ENCODE data around the gene FAM107B. TPM values are rescaled to one million over a fixed set of nuclear protein-coding genes. Genes with fewer than 3 reads are reported as not detected.

The FAM107B gene
- total and polyA plus RNA-seq, 2 of the 8 experiments (the other 6 are each of a cell fraction or from before 2014, with no cell fraction given), result 7.5 to 28.1 TPM

DNA sequence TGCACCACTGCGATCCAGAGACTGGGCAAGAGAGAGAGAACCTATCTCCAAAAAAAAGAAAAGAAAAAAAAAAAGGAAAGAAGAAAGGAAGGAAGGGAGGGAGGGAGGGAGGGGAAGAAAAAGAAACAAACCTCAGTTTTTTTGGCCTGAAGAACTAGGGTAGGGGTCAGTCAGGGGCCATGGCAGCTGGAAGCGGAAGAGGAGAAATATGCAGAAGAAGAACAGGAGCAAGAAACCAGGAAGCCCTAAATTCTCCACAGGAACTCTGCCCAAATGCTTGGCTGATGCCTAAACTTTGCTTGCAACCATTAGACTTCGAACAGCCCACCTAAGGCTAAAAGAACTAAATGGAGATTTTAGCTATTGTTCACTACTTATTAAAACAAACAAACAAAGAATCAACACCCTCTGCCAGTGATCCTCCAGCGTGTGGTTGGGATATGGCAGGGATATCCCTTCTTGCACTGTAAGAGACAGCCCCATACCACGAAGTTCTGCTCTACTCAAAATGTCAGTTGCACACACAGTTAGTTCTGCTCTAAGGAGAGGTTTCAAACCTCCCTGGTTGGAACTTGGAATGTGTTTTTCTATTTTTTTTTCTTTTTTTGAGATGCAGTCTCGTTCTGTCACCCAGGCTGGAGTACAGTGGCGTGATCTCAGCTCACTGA, 139.5 kb downstream of the FAM107B start:
- Histone ChIP-seq H3K36me3 (ENCODE audit: control insufficient read depth in 2 of 4, insufficient read depth in 4 of 4, low read length in 3 of 4) (no peaks in the 10 kb centered on the region), H4K8ac (ENCODE audit: extremely low read depth, insufficient read depth, low read length) (no peak overlapping the region)
- TF ChIP-seq RFX5 (IDR thresholded peaks at IDR 0.05; ENCODE audit: borderline replicate concordance, low read depth, low read length) (no peak), MAFK (IDR thresholded peaks at IDR 0.05; ENCODE audit: low read depth, low read length) (no peak), RAD21 (IDR thresholded peaks at IDR 0.05 in 1 of 2, conservative IDR thresholded peaks at IDR 0.05 in 1 of 2; ENCODE audit: low read depth in 2 of 2, low read length in 2 of 2) (no peak), SRF (IDR thresholded peaks at IDR 0.05; ENCODE audit: low read depth, low read length) (no peak), ZNF274 (IDR thresholded peaks at IDR 0.05; ENCODE audit: borderline replicate concordance, extremely low read depth, low read length) (no peak)

More for the DNA sequence above, 139.5 kb downstream of the FAM107B start:
- H3K56ac ChIP-seq (replicated peaks; ENCODE audit: insufficient read length, low read depth, low read length), result no peak overlapping the region
- H4K5ac ChIP-seq (ENCODE audit: insufficient read length, low read depth, low read length), result no peak overlapping the region
- H3K14ac ChIP-seq (ENCODE audit: insufficient read length), result no peak overlapping the region
- POLR2A ChIA-PET (ENCODE audit: partially characterized antibody), result no interaction called here
- no peaks in the 10 kb centered on the region for H3K9me3 ChIP-seq (ENCODE audit: insufficient read depth in 2 of 2, low read depth in 1 of 2, low read length in 1 of 2)
- no peak overlapping the region for H3K18ac ChIP-seq (ENCODE audit: extremely low read depth, low read length)
- no peak overlapping the region for H2BK120ac ChIP-seq (replicated peaks; ENCODE audit: low read depth, low read length)
- no peak overlapping the region for H3K4me2 ChIP-seq (ENCODE audit: insufficient read depth in 1 of 2, low read depth in 2 of 2, low read length in 2 of 2)
- 85% methylated on average over 6 of the region's 7 CpGs; no CpG with 5 or more reads in 1 of the 2 experiments for WGBS, 2 experiments (ENCODE audit: extremely low coverage in 1 of 2, insufficient coverage in 1 of 2, insufficient read length in 1 of 2, insufficient replicate concordance in 2 of 2, low coverage in 1 of 2, low lambda C conversion rate in 2 of 2, missing lambda C conversion rate in 1 of 2)
- no peaks in the 10 kb centered on the region for H3K27me3 ChIP-seq (replicated peaks in 1 of 4; ENCODE audit: control insufficient read depth in 3 of 4, extremely low read depth in 1 of 4, insufficient read depth in 3 of 4, low read length in 3 of 4)
- no peak overlapping the region for H3K9ac ChIP-seq (replicated peaks in 1 of 4; ENCODE audit: extremely low read depth in 1 of 4, low read depth in 3 of 4, low read length in 3 of 4)
- peak overlapping the region; percentile 9; the same call in 1 of the 2 replicates for H2AFZ ChIP-seq (ENCODE audit: low read length)
- FAIRE-seq (no peak), DNase-seq (ENCODE audit: low read depth in 1 of 2, low spot score in 2 of 2) (no peak)
- H4K91ac ChIP-seq (replicated peaks; ENCODE audit: insufficient read length, low read length), result no peak overlapping the region
- no peak overlapping the region for H2BK15ac ChIP-seq (ENCODE audit: low read length)
- H3K23me2 ChIP-seq (ENCODE audit: low read depth, low read length), result no peaks in the 10 kb centered on the region
- H3K27ac ChIP-seq (ENCODE audit: low read depth, low read length), result no peak overlapping the region
- no peak overlapping the region for H2BK20ac ChIP-seq (ENCODE audit: low read length)
- H4K20me1 ChIP-seq (replicated peaks in 1 of 2; ENCODE audit: control insufficient read depth in 1 of 2, insufficient read depth in 2 of 2, low read length in 2 of 2), result no peaks in the 10 kb centered on the region
- H2BK5ac ChIP-seq (ENCODE audit: low read depth, low read length), result no peak overlapping the region
- CTCF ChIA-PET (ENCODE audit: partially characterized antibody), result interaction anchor here (0.6 kb wide), 1 partner anchor 329 kb away, joined by 3 read pairs; no protein-coding TSS in a partner anchor
- no peak overlapping the region for H2BK12ac ChIP-seq (ENCODE audit: low read depth, low read length)
- peaks cover 0 to 3% (median 0%) of the 10 kb centered on the region in 4 experiments; a peak in 1 of 7 replicates for H3K4me1 ChIP-seq (replicated peaks in 1 of 4; ENCODE audit: control insufficient read depth in 3 of 4, insufficient read depth in 4 of 4, low read length in 3 of 4)
- H3K4ac ChIP-seq (replicated peaks; ENCODE audit: insufficient read length, low read depth, low read length), result no peak overlapping the region
- H2AK5ac ChIP-seq (ENCODE audit: low read depth, low read length), result no peak overlapping the region
- H3K79me1 ChIP-seq (ENCODE audit: low read depth, low read length), result no peaks in the 10 kb centered on the region
- H3K79me2 ChIP-seq (ENCODE audit: control insufficient read depth in 1 of 2, insufficient read depth in 2 of 2, low read length in 2 of 2), result no peaks in the 10 kb centered on the region
- H3K23ac ChIP-seq (ENCODE audit: insufficient read length), result no peak overlapping the region
- H3K4me3 ChIP-seq (ENCODE audit: extremely low read depth in 1 of 4, insufficient read depth in 2 of 4, low read depth in 3 of 4, low read length in 4 of 4), result no peak overlapping the region

Measured in H1 (cell line).